H9 (cell line): ENCODE data around the gene ZNF853. TPM values are rescaled to one million over a fixed set of nuclear protein-coding genes. Genes with fewer than 3 reads are reported as not detected.
"Not testable (repeated sequence)": the region's sequence is repeated elsewhere in the genome, so short reads cannot be mapped to it uniquely, and the experiment has no call there.

Source experiments
- DNase-seq: peaks from one replicate; pipeline ENCODE4 v3.0.0-alpha.2; 2017
- H2AFZ ChIP-seq: one replicate; pipeline ENCODE4 v1.6.1; 2013; ENCODE audit warnings: mild to moderate bottlenecking, low read length, control low read depth, moderate library complexity
- H2AK5ac ChIP-seq: 2 replicates; pipeline ENCODE4 v1.6.1; 2013; ENCODE audit warnings: low read length, control low read depth, mixed read lengths; ENCODE audit not compliant: insufficient read length
- H2BK120ac ChIP-seq: one replicate; pipeline ENCODE4 v1.6.1; 2013; ENCODE audit warnings: low read depth, mild to moderate bottlenecking, low read length, control low read depth, inconsistent platforms; ENCODE audit not compliant: poor library complexity, severe bottlenecking
- H2BK12ac ChIP-seq: 2 replicates; pipeline ENCODE4 v1.6.1; 2013; ENCODE audit warnings: low read length, control low read depth, mixed read lengths, low read depth; ENCODE audit not compliant: insufficient read length
- H2BK15ac ChIP-seq: 2 replicates; pipeline ENCODE4 v1.6.1; 2013; ENCODE audit warnings: low read depth, low read length, control low read depth
- H2BK20ac ChIP-seq: one replicate; pipeline ENCODE4 v1.6.1; 2013; ENCODE audit warnings: low read depth, mild to moderate bottlenecking, low read length, control low read depth, inconsistent platforms; ENCODE audit not compliant: poor library complexity, severe bottlenecking
- H2BK5ac ChIP-seq: 2 replicates; pipeline ENCODE4 v1.6.1; 2013; ENCODE audit warnings: low read length, control low read depth, mixed read lengths; ENCODE audit not compliant: insufficient read length
- H3K14ac ChIP-seq: 2 replicates; pipeline ENCODE4 v1.6.1; 2013; ENCODE audit warnings: low read length, control low read depth; ENCODE audit not compliant: insufficient read depth
- H3K18ac ChIP-seq: 2 replicates; pipeline ENCODE4 v1.6.1; 2013; ENCODE audit warnings: low read depth, mild to moderate bottlenecking, mixed read lengths, low read length, control low read depth; ENCODE audit not compliant: insufficient read length
- H3K23ac ChIP-seq: 2 replicates; pipeline ENCODE4 v1.6.1; 2013; ENCODE audit warnings: low read length, control low read depth, mixed read lengths, low read depth; ENCODE audit not compliant: insufficient read length
- H3K23me2 ChIP-seq: 2 replicates; pipeline ENCODE4 v1.6.1; 2013; ENCODE audit warnings: low read depth, mild to moderate bottlenecking, mixed read lengths, low read length, control low read depth; ENCODE audit not compliant: insufficient read length, poor library complexity, severe bottlenecking
- H3K27ac ChIP-seq: 2 replicates; pipeline ENCODE4 v1.5.1; 2013; ENCODE audit warnings: low read length, control low read depth, mixed read lengths, low read depth; ENCODE audit not compliant: insufficient read length
- H3K27me3 ChIP-seq: 2 replicates; pipeline ENCODE4 v1.6.1; 2013; ENCODE audit warnings: low read length, control low read depth, inconsistent platforms; ENCODE audit not compliant: insufficient read depth
- H3K4ac ChIP-seq: 2 replicates; pipeline ENCODE4 v1.6.1; 2013; ENCODE audit warnings: low read depth, mild to moderate bottlenecking, control low read depth, inconsistent platforms, low read length, moderate library complexity
- H3K4me1 ChIP-seq: 2 replicates; pipeline ENCODE4 v1.6.1; 2013; ENCODE audit warnings: low read length, control low read depth, inconsistent platforms; ENCODE audit not compliant: insufficient read depth
- H3K4me2 ChIP-seq: 2 replicates; pipeline ENCODE4 v1.6.1; 2013; ENCODE audit warnings: low read length, control low read depth, mixed read lengths; ENCODE audit not compliant: insufficient read length, insufficient read depth
- H3K56ac ChIP-seq: 2 replicates; pipeline ENCODE4 v1.6.1; 2013; ENCODE audit warnings: low read depth, mild to moderate bottlenecking, mixed read lengths, low read length, control low read depth; ENCODE audit not compliant: insufficient read length
- H3K79me1 ChIP-seq: 2 replicates; pipeline ENCODE4 v1.6.1; 2013; ENCODE audit warnings: low read depth, mild to moderate bottlenecking, moderate library complexity, low read length, control low read depth, inconsistent platforms; ENCODE audit not compliant: insufficient read depth, poor library complexity, severe bottlenecking
- H3K79me2 ChIP-seq: 2 replicates; pipeline ENCODE4 v1.6.1; 2013; ENCODE audit warnings: low read length, control low read depth, inconsistent platforms; ENCODE audit not compliant: insufficient read depth
- H3K9ac ChIP-seq: 2 replicates; pipeline ENCODE4 v1.6.1; 2013; ENCODE audit warnings: low read length, control low read depth, mixed read lengths; ENCODE audit not compliant: insufficient read length; ENCODE audit errors: extremely low read depth
- H3K9me3 ChIP-seq: one replicate; pipeline ENCODE4 v1.6.1; 2013; ENCODE audit warnings: low read depth, low read length, inconsistent platforms; ENCODE audit not compliant: control insufficient read depth
- H3T11ph ChIP-seq: one replicate; pipeline ENCODE4 v1.6.1; 2013; ENCODE audit warnings: mild to moderate bottlenecking, low read length, control low read depth, inconsistent platforms
- H4K20me1 ChIP-seq: one replicate; pipeline ENCODE4 v1.6.1; 2013; ENCODE audit not compliant: control insufficient read depth, insufficient read length, insufficient read depth
- H4K5ac ChIP-seq: 2 replicates; pipeline ENCODE4 v1.6.1; 2013; ENCODE audit warnings: low read depth, mild to moderate bottlenecking, mixed read lengths, low read length, control low read depth; ENCODE audit not compliant: insufficient read length
- H4K8ac ChIP-seq: replicated peaks from 2 replicates; pipeline ENCODE4 v1.6.1; 2013; ENCODE audit warnings: low read length, control low read depth, mixed read lengths, low read depth; ENCODE audit not compliant: insufficient read length
- H4K91ac ChIP-seq: 2 replicates; pipeline ENCODE4 v1.6.1; 2013; ENCODE audit warnings: low read depth, mild to moderate bottlenecking, moderate library complexity, mixed read lengths, low read length, control low read depth; ENCODE audit not compliant: insufficient read length
- H3K27ac Mint-ChIP-seq, 3 experiments: 2 replicates in 2 of 3; 3 replicates in 1 of 3; pipeline ENCODE4 v1.8.0; 2020 to 2021; ENCODE audit warnings: mixed read lengths in 3 of 3, mild to moderate bottlenecking in 1 of 3, moderate library complexity in 1 of 3
- H3K27me3 Mint-ChIP-seq: 2 replicates; pipeline ENCODE4 v1.8.0; 2021; ENCODE audit warnings: low read depth, mild to moderate bottlenecking, moderate library complexity, mixed read lengths
- H3K36me3 Mint-ChIP-seq, 3 experiments: 2 replicates in 2 of 3; 3 replicates in 1 of 3; pipeline ENCODE4 v1.8.0; 2020 to 2021; ENCODE audit warnings: low read depth in 3 of 3, mixed read lengths in 3 of 3; ENCODE audit not compliant: insufficient read depth in 1 of 3
- H3K4me1 Mint-ChIP-seq, 2 experiments: 2 replicates each; pipeline ENCODE4 v1.8.0; 2020; ENCODE audit warnings: mixed read lengths in 2 of 2
- H3K4me3 Mint-ChIP-seq, 2 experiments: 2 replicates in 1 of 2; 3 replicates in 1 of 2; pipeline ENCODE4 v1.8.0; 2020 to 2021; ENCODE audit warnings: mild to moderate bottlenecking in 2 of 2, mixed read lengths in 2 of 2, moderate library complexity in 1 of 2
- H3K9me3 Mint-ChIP-seq, 2 experiments: 2 replicates in 1 of 2; 3 replicates in 1 of 2; pipeline ENCODE4 v1.8.0; 2020; ENCODE audit warnings: mild to moderate bottlenecking in 2 of 2, mixed read lengths in 2 of 2, moderate library complexity in 1 of 2
- CTCF ChIP-seq: fragments of 200-600 bp; sonication (generic); conservative IDR thresholded peaks from 3 replicates; pipeline ENCODE4 v1.8.0; 2021; ENCODE audit warnings: antibody characterized with exemption, mild to moderate bottlenecking
- WGBS: extraction: QIAGEN DNeasy Blood & Tissue Kit; methylation state at CpG from one replicate; pipeline ENCODE4 v1.1.7; 2013; ENCODE audit warnings: missing lambda C conversion rate, low lambda C conversion rate, mixed read lengths; ENCODE audit not compliant: insufficient read length; ENCODE audit errors: extremely low coverage; 5-methylcytosine and 5-hydroxymethylcytosine counted together
- total RNA-seq: library from RNA; stranded (reverse); gene quantifications from 2 replicates; pipeline ENCODE4 v1.2.1, GENCODE V29; 2021

The ZNF853 gene
- total RNA-seq, 1 experiment from 2014 or later, result 9.6 TPM

GRCh38 chr7:6576024-6576866, 39.2 kb upstream of the ZNF853 start:
- no peak overlapping the region; the same call in 1 of the 2 replicates for H2BK15ac ChIP-seq
- Mint-ChIP-seq H3K36me3 (peaks cover 6 to 26% (median 17%) of the 10 kb centered on the region in 3 experiments; a peak in 6 of 7 replicates), H3K4me1 (peaks cover 0 to 2% of the 10 kb centered on the region in 2 experiments; a peak in 1 of 4 replicates), H3K27ac (no peak overlapping the region; a peak in 1 of 7 replicates), H3K9me3 (no peaks in the 10 kb centered on the region), H3K4me3 (peak overlapping the region; percentile 57 to 58; a peak in 3 of 5 replicates), H3K27me3 (peaks cover 2% of the 10 kb centered on the region)
- no peak overlapping the region for H2AK5ac ChIP-seq
- H2BK5ac ChIP-seq, result no peak overlapping the region
- H3K14ac ChIP-seq, result no peak overlapping the region
- no peak overlapping the region for H2AFZ ChIP-seq
- DNase-seq, result peak; percentile 69
- no peak overlapping the region for H4K5ac ChIP-seq
- H3K23me2 ChIP-seq, result no peaks in the 10 kb centered on the region
- H3K23ac ChIP-seq, result no peak overlapping the region
- no peak overlapping the region for H3K18ac ChIP-seq
- no peaks in the 10 kb centered on the region for H3K79me2 ChIP-seq
- H3K9ac ChIP-seq, result no peak overlapping the region
- no peaks in the 10 kb centered on the region for H3K4me1 ChIP-seq
- no peaks in the 10 kb centered on the region for H4K20me1 ChIP-seq
- H3K27ac ChIP-seq, result no peak overlapping the region
- H3K4me2 ChIP-seq, result peak overlapping the region; percentile 26
- H3K56ac ChIP-seq, result no peak overlapping the region
- H3K9me3 ChIP-seq, result no peaks in the 10 kb centered on the region
- H3K79me1 ChIP-seq, result no peaks in the 10 kb centered on the region
- no peak overlapping the region for H2BK120ac ChIP-seq
- no peak overlapping the region for H4K8ac ChIP-seq
- H4K91ac ChIP-seq, result no peak overlapping the region
- no peak overlapping the region for H3K4ac ChIP-seq
- peak overlapping the region; percentile 12 for H2BK20ac ChIP-seq
- no peak overlapping the region for H2BK12ac ChIP-seq
- no peak overlapping the region for H3T11ph ChIP-seq
- peak; percentile 32; the same call in 2 of the 3 replicates for TF ChIP-seq CTCF
- H3K27me3 ChIP-seq, result no peaks in the 10 kb centered on the region
- WGBS, result no CpG with 5 or more reads among the region's 14 CpGs

DNA sequence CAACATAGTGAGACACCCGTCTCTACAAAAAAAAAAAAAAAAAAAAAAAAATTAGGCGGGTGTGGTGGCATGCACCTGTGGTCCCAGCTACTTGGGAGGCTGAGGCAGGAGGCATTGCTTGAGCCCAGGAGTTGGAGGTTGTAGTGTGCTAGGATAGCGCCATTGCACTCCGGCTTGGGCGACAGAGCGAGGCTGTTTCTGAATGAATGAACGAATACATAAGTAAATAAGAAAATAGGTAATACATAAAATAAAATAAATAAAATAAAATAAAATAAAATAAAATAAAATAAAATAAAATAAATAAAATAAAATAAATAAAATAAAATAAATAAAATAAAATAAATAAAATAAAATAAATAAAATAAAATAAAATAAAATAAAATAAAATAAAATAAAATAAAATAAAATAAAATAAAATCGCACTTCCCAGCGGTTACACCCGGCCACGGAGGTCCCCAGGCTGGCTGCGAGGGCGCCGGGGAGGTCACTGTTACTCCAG, 38.5 kb upstream of the ZNF853 start:
- H2AFZ ChIP-seq, H3K14ac ChIP-seq, H4K5ac ChIP-seq, H2BK12ac ChIP-seq, H3K27ac ChIP-seq, H4K20me1 ChIP-seq, H3K9me3 Mint-ChIP-seq, H3K4ac ChIP-seq, H3T11ph ChIP-seq, H2AK5ac ChIP-seq, H2BK20ac ChIP-seq, H3K9ac ChIP-seq, H3K23ac ChIP-seq, H3K79me2 ChIP-seq, H2BK5ac ChIP-seq, H4K91ac ChIP-seq, H3K4me1 Mint-ChIP-seq, H3K9me3 ChIP-seq, H2BK120ac ChIP-seq, H4K8ac ChIP-seq, H3K27me3 ChIP-seq, DNase-seq, H3K56ac ChIP-seq, H3K18ac ChIP-seq, H3K4me1 ChIP-seq, H3K23me2 ChIP-seq, H3K79me1 ChIP-seq, H3K27ac Mint-ChIP-seq, H3K27me3 Mint-ChIP-seq, H2BK15ac ChIP-seq: not testable (repeated sequence)
- peaks cover 10 to 32% (median 24%) of the 10 kb centered on the region in 3 experiments; a peak in 6 of 7 replicates for H3K36me3 Mint-ChIP-seq
- H3K4me2 ChIP-seq, result peak overlapping the region; percentile 26
- H3K4me3 Mint-ChIP-seq, result peak overlapping the region; percentile 80 to 87; a peak in 4 of 5 replicates
- no CpG with 5 or more reads among the region's 14 CpGs for WGBS
